ENCODE data around the gene PYGO2. TPM values are rescaled to one million over a fixed set of nuclear protein-coding genes. Genes with fewer than 3 reads are reported as not detected.

PYGO2 gene
- total RNA-seq, 4 donors from 2014 or later = 14.4 to 18.8 (median 17.5) TPM

GRCh38 chr1:154993572-154994268 lies 32.1 kb upstream of the PYGO2 start, which contains the start of gene LENEP:
LENEP (plus strand) TSS chr1:154993586; CDS start chr1:154993608, 22 bp downstream.
- no peaks in the 10 kb centered on the region for H3K9me3 ChIP-seq
- no peaks in the 10 kb centered on the region for H3K27me3 ChIP-seq
- DNase-seq = no peak
- intact Hi-C loops (cut with DNase I) = no loop called here
- H3K4me1 ChIP-seq = peaks cover 3 to 41% (median 4%) of the 10 kb centered on the region in 3 donors
- H3K27ac ChIP-seq = peak within 1 kb of the TSS in 1 of 4 donors; percentile 13
- no peak within 1 kb of the TSS for H3K4me3 ChIP-seq
- peaks cover 7 to 48% (median 15%) of the 10 kb centered on the region in 3 donors for H3K36me3 ChIP-seq
- TF ChIP-seq POLR2A (IDR thresholded peaks at IDR 0.05) (no peak), CTCF (IDR thresholded peaks at IDR 0.05) (no peak)
- 80% methylated on average over 2 of the region's 8 CpGs; no CpG with 5 or more reads in 1 of the 2 donors for WGBS, 2 donors

- WGBS, 2 donors = 80 to 88% methylated on average over 4 to 9 of the region's 14 CpGs
- no peaks in the 10 kb centered on the region for H3K9me3 ChIP-seq
- no peak for DNase-seq
- intact Hi-C loops (cut with DNase I) = no loop called here
- peaks cover 0 to 41% (median 3%) of the 10 kb centered on the region in 3 donors for H3K4me1 ChIP-seq
- no peak overlapping the region for H3K27ac ChIP-seq
- H3K4me3 ChIP-seq = no peak overlapping the region
- H3K36me3 ChIP-seq = peaks cover 9 to 56% (median 15%) of the 10 kb centered on the region in 3 donors
- no peaks in the 10 kb centered on the region for H3K27me3 ChIP-seq
- TF ChIP-seq CTCF (IDR thresholded peaks at IDR 0.05) (no peak), POLR2A (IDR thresholded peaks at IDR 0.05) (no peak)
These were observed 31.4 kb upstream of the PYGO2 start for GRCh38 chr1:154992721-154993571.

- WGBS, 2 donors = 85 to 96% methylated on average over 5 to 8 of the region's 8 CpGs
- TF ChIP-seq POLR2A (IDR thresholded peaks at IDR 0.05) = no peak
- no peak for TF ChIP-seq CTCF (IDR thresholded peaks at IDR 0.05)
These were observed 28.7 kb upstream of the PYGO2 start for GRCh38 chr1:154990276-154990675.

GRCh38 chr1:154989195-154989860 lies 27.7 kb upstream of the PYGO2 start:
- DNase-seq = no peak
- no peaks in the 10 kb centered on the region for H3K27me3 ChIP-seq
- peaks cover 3 to 50% (median 3%) of the 10 kb centered on the region in 3 donors for H3K4me1 ChIP-seq
- no peak for TF ChIP-seq CTCF (IDR thresholded peaks at IDR 0.05)
- no peak for TF ChIP-seq POLR2A (IDR thresholded peaks at IDR 0.05)
- no peak overlapping the region for H3K4me3 ChIP-seq
- 75% methylated on average over 2 of the region's 3 CpGs; no CpG with 5 or more reads in 1 of the 2 donors for whole genome bisulfite sequencing, 2 donors
- intact Hi-C loops (cut with DNase I) = no loop called here
- no peak overlapping the region for H3K27ac ChIP-seq
- no peaks in the 10 kb centered on the region for H3K9me3 ChIP-seq
- H3K36me3 ChIP-seq = peaks cover 14 to 70% (median 15%) of the 10 kb centered on the region in 3 donors

More at GRCh38 chr1:154990276-154990675, 28.7 kb upstream of the PYGO2 start:
- Histone ChIP-seq H3K27me3 (no peaks in the 10 kb centered on the region), H3K36me3 (peaks cover 14 to 70% (median 15%) of the 10 kb centered on the region in 3 donors), H3K4me1 (peaks cover 0 to 46% (median 3%) of the 10 kb centered on the region in 3 donors), H3K9me3 (no peaks in the 10 kb centered on the region), H3K27ac (no peak overlapping the region), H3K4me3 (no peak overlapping the region)
- no peak for DNase-seq
- intact Hi-C loops (cut with DNase I) = no loop called here
